ENCODE measurements around the gene ATP5F1D. TPM values are rescaled to one million over a fixed set of nuclear protein-coding genes. Genes with fewer than 3 reads are reported as not detected.

Gene ATP5F1D
- total and polyA plus RNA-seq, 2 experiments from 2014 or later, result 139 to 396 TPM

GRCh38 chr19:1247748-1248138 lies 6.2 kb downstream of the ATP5F1D start (continued):
- no peak for TF ChIP-seq ZNF462 (CRISPR knock-in tag; IDR thresholded peaks at IDR 0.05)
- no peak for TF ChIP-seq ETS1 (IDR thresholded peaks at IDR 0.05)

- peaks cover 3% of the 10 kb centered on the region; the same call in 1 of the 2 replicates for H3K4me1 ChIP-seq (ENCODE audit: insufficient read depth)
- Mint-ChIP-seq H3K36me3 (ENCODE audit: low read depth) (peaks cover 24% of the 10 kb centered on the region; the same call in 2 of the 3 replicates), H3K9me3 (no peaks in the 10 kb centered on the region; the same call in 2 of the 3 replicates), H3K27ac (peak within 1 kb of the TSS; percentile 96), H3K27me3 (ENCODE audit: insufficient read depth, low read depth, poor library complexity) (peaks cover 16% of the 10 kb centered on the region), H3K4me3 (peak within 1 kb of the TSS; percentile 78), H3K4me1 (peaks cover 5% of the 10 kb centered on the region; the same call in 2 of the 3 replicates)
- H3K4me3 ChIP-seq, result peak within 1 kb of the TSS; percentile 84
- H3F3A ChIP-seq (replicated peaks; ENCODE audit: low read depth), result peaks cover 9% of the 10 kb centered on the region
- no peaks in the 10 kb centered on the region for H3K27me3 ChIP-seq (ENCODE audit: insufficient read depth)
- H2AFZ ChIP-seq, result no peak within 1 kb of the TSS
- H3K36me3 ChIP-seq (ENCODE audit: insufficient read depth), result no peaks in the 10 kb centered on the region
- H3K79me2 ChIP-seq (replicated peaks; ENCODE audit: insufficient read depth), result peaks cover 26% of the 10 kb centered on the region
- H3K4me2 ChIP-seq, result peak within 1 kb of the TSS; percentile 78
- peaks cover 11% of the 10 kb centered on the region for H4K20me1 ChIP-seq (replicated peaks; ENCODE audit: insufficient read depth)
- ATAC-seq, result peak; percentile 26
- peak; percentile 84 for DNase-seq (ENCODE audit: low spot score)
- no peak for TF ChIP-seq EZH2phosphoT487 (IDR thresholded peaks at IDR 0.05; ENCODE audit: unreplicated experiment)
- TF ChIP-seq STAT1 (IDR thresholded peaks at IDR 0.05; ENCODE audit: unreplicated experiment), result no peak
- TF ChIP-seq POLR2AphosphoS5 (IDR thresholded peaks at IDR 0.05; ENCODE audit: low read depth), result peak; percentile 93
- TF ChIP-seq CREB1 (CRISPR knock-in tag; IDR thresholded peaks at IDR 0.05; ENCODE audit: low read depth), result peak; percentile 76
- peak; percentile 37 to 64 for TF ChIP-seq CTCF (conservative IDR thresholded peaks at IDR 0.05; ENCODE audit: low read depth in 2 of 2)
- no peaks in the 10 kb centered on the region for H3K9me2 ChIP-seq (ENCODE audit: insufficient read depth)
- peak within 1 kb of the TSS; percentile 94 for H3K27ac ChIP-seq (ENCODE audit: low read depth)
Measured at GRCh38 chr19:1248139-1248785, 6.7 kb downstream of the ATP5F1D start, which contains the start of gene MIDN. MIDN (plus strand) TSS chr19:1248583; CDS start chr19:1250297, 1,714 bp downstream.

All from GM23338 (cell line).